ENCODE data around the gene MYBBP1A. TPM values are rescaled to one million over a fixed set of nuclear protein-coding genes. Genes with fewer than 3 reads are reported as not detected.

Gene MYBBP1A
- total and polyA plus RNA-seq, 2 donors (not counting 1 experiment from before 2014, with no cell fraction given), result 72.4 to 74.4 TPM

GRCh38 chr17:4535667-4536258, 19.4 kb downstream of the MYBBP1A start:
- 90% methylated on average over 19 of the region's 19 CpGs for WGBS (ENCODE audit: insufficient coverage)
- H3K27ac Mint-ChIP-seq, result no peak overlapping the region
- Histone ChIP-seq H3K27ac (ENCODE audit: low read length in 2 of 2) (no peak overlapping the region), H4K20me1 (ENCODE audit: control insufficient read depth, insufficient read depth, low read length, poor library complexity, severe bottlenecking) (no peaks in the 10 kb centered on the region), H3K36me3 (replicated peaks in 1 of 2; ENCODE audit: control extremely low read depth in 1 of 2, control insufficient read depth in 1 of 2, extremely low read depth in 1 of 2, insufficient read depth in 2 of 2, low read length in 1 of 2) (peaks cover 0 to 16% of the 10 kb centered on the region in 2 experiments), H3K9ac (ENCODE audit: low read length) (no peak overlapping the region), H3K9me3 (ENCODE audit: control extremely low read depth in 1 of 3, control insufficient read depth in 2 of 3, insufficient read depth in 1 of 3, low read length in 2 of 3) (no peaks in the 10 kb centered on the region), H3K4me3 (ENCODE audit: control extremely low read depth in 1 of 5, extremely low read depth in 1 of 5, insufficient read depth in 1 of 5, low read depth in 2 of 5, low read length in 4 of 5) (no peak overlapping the region), H3K4me1 (ENCODE audit: control insufficient read depth in 2 of 2, insufficient read depth in 2 of 2, low read length in 2 of 2) (peaks cover 0 to 3% of the 10 kb centered on the region in 2 donors), H2AFZ (ENCODE audit: insufficient read depth, low read depth, low read length, poor library complexity, severe bottlenecking) (no peak overlapping the region), H3K4me2 (replicated peaks; ENCODE audit: low read depth, low read length, poor library complexity, severe bottlenecking) (no peak overlapping the region), H3K79me2 (ENCODE audit: control insufficient read depth, insufficient read depth, low read length) (no peaks in the 10 kb centered on the region), H3K27me3 (replicated peaks in 1 of 4; ENCODE audit: control extremely low read depth in 1 of 4, control insufficient read depth in 3 of 4, insufficient read depth in 4 of 4, low read length in 3 of 4) (no peaks in the 10 kb centered on the region)
- no peak for ATAC-seq (ENCODE audit: low read depth)
- intact Hi-C loops (cut with micrococcal nuclease), result no loop called here
- no peak overlapping the region for H3K4me3 Mint-ChIP-seq
- peaks cover 2% of the 10 kb centered on the region for H3K4me1 Mint-ChIP-seq
- TF ChIP-seq CTCF (IDR thresholded peaks at IDR 0.05), result no peak
- no peak for TF ChIP-seq EZH2 (IDR thresholded peaks at IDR 0.05; ENCODE audit: borderline replicate concordance, insufficient read depth, low read depth, low read length, poor library complexity, severe bottlenecking)
- CTCF ChIA-PET, result no interaction called here
- H3K9me3 Mint-ChIP-seq (ENCODE audit: insufficient read depth), result no peaks in the 10 kb centered on the region
- peaks cover 11% of the 10 kb centered on the region for H3K27me3 Mint-ChIP-seq
- DNase-seq, result no peak
- POLR2A ChIA-PET, result no interaction called here

GRCh38 chr17:4534928-4535666, 20.1 kb downstream of the MYBBP1A start:
- no peak overlapping the region for H3K9ac ChIP-seq (ENCODE audit: low read length)
- H3K27ac Mint-ChIP-seq, result no peak overlapping the region
- CTCF ChIA-PET, result no interaction called here
- H3K9me3 ChIP-seq (ENCODE audit: control extremely low read depth in 1 of 3, control insufficient read depth in 2 of 3, insufficient read depth in 1 of 3, low read length in 2 of 3), result no peaks in the 10 kb centered on the region
- TF ChIP-seq CTCF (IDR thresholded peaks at IDR 0.05) (no peak), EZH2 (IDR thresholded peaks at IDR 0.05; ENCODE audit: borderline replicate concordance, insufficient read depth, low read depth, low read length, poor library complexity, severe bottlenecking) (no peak)
- intact Hi-C loops (cut with micrococcal nuclease), result no loop called here
- ATAC-seq (ENCODE audit: low read depth) (no peak), DNase-seq (no peak)
- peaks cover 0 to 3% of the 10 kb centered on the region in 2 donors for H3K4me1 ChIP-seq (ENCODE audit: control insufficient read depth in 2 of 2, insufficient read depth in 2 of 2, low read length in 2 of 2)
- no peak overlapping the region for H2AFZ ChIP-seq (ENCODE audit: insufficient read depth, low read depth, low read length, poor library complexity, severe bottlenecking)
- H3K27ac ChIP-seq (ENCODE audit: low read length in 2 of 2), result no peak overlapping the region
- H3K4me3 Mint-ChIP-seq, result no peak overlapping the region
- WGBS (ENCODE audit: insufficient coverage), result 86% methylated on average over 20 of the region's 27 CpGs
- no peak overlapping the region for H3K4me2 ChIP-seq (replicated peaks; ENCODE audit: low read depth, low read length, poor library complexity, severe bottlenecking)
- peaks cover 2% of the 10 kb centered on the region for H3K4me1 Mint-ChIP-seq
- H4K20me1 ChIP-seq (ENCODE audit: control insufficient read depth, insufficient read depth, low read length, poor library complexity, severe bottlenecking), result no peaks in the 10 kb centered on the region
- no peaks in the 10 kb centered on the region for H3K9me3 Mint-ChIP-seq (ENCODE audit: insufficient read depth)
- no peaks in the 10 kb centered on the region for H3K79me2 ChIP-seq (ENCODE audit: control insufficient read depth, insufficient read depth, low read length)
- no peak overlapping the region for H3K4me3 ChIP-seq (ENCODE audit: control extremely low read depth in 1 of 5, extremely low read depth in 1 of 5, insufficient read depth in 1 of 5, low read depth in 2 of 5, low read length in 4 of 5)
- H3K36me3 ChIP-seq (replicated peaks in 1 of 2; ENCODE audit: control extremely low read depth in 1 of 2, control insufficient read depth in 1 of 2, extremely low read depth in 1 of 2, insufficient read depth in 2 of 2, low read length in 1 of 2), result peaks cover 0 to 12% of the 10 kb centered on the region in 2 experiments
- peaks cover 11% of the 10 kb centered on the region for H3K27me3 Mint-ChIP-seq
- POLR2A ChIA-PET, result no interaction called here
- H3K27me3 ChIP-seq (replicated peaks in 1 of 4; ENCODE audit: control extremely low read depth in 1 of 4, control insufficient read depth in 3 of 4, insufficient read depth in 4 of 4, low read length in 3 of 4), result peaks cover 0 to 2% (median 0%) of the 10 kb centered on the region in 4 experiments

All from B cell (primary cell).